Testis (tissue), 3 donors: ENCODE data around the gene ATAD2B. TPM values are rescaled to one million over a fixed set of nuclear protein-coding genes. Genes with fewer than 3 reads are reported as not detected.

Source experiments
- DNase-seq: peaks from one replicate; pipeline ENCODE4 v3.0.0-alpha.2; 2019
- H3K27ac ChIP-seq, 2 donors: fragments of 200-600 bp; sonication (generic); one replicate each; pipeline ENCODE4 v1.5.1; 2019
- H3K27me3 ChIP-seq: fragments of 200-600 bp; sonication (generic); one replicate; pipeline ENCODE4 v1.5.1; 2019
- H3K36me3 ChIP-seq: fragments of 200-600 bp; sonication (generic); one replicate; pipeline ENCODE4 v1.5.1; 2017; ENCODE audit warnings: low read depth; ENCODE audit errors: missing control alignments
- H3K4me1 ChIP-seq: fragments of 200-600 bp; sonication (generic); one replicate; pipeline ENCODE4 v1.5.1; 2019
- H3K4me3 ChIP-seq, 2 donors: fragments of 200-600 bp; sonication (generic); one replicate each; pipeline ENCODE4 v1.5.1; 2017 to 2019
- H3K9me3 ChIP-seq: fragments of 200-600 bp; sonication (generic); one replicate; pipeline ENCODE4 v1.5.1; 2017
- POLR2A ChIP-seq: fragments of 450-650 bp; IDR thresholded peaks from one replicate; pipeline ENCODE4 v1.6.1; 2017; ENCODE audit warnings: antibody characterized with exemption, mild to moderate bottlenecking, moderate library complexity
- WGBS, 2 donors: methylation state at CpG; one replicate each; pipeline ENCODE4 v1.1.5; 2018; 5-methylcytosine and 5-hydroxymethylcytosine counted together
- intact Hi-C: fragments of 100-400 bp; cut with DNase I; formaldehyde crosslinking; loops from one replicate; pipeline ENCODE4 v1.15.1; 2023; ENCODE audit warnings: low total_unique reads
- polyA plus RNA-seq: library from polyadenylated mRNA; stranded (reverse); fragments of 350-450 nt; fragmentation: Illumina TruSeq; extraction: RNeasy Lipid Tissue Mini Kit (QIAGEN cat#74804); gene quantifications from one replicate; pipeline ENCODE4 v1.2.3, GENCODE V29; 2014; ENCODE audit warnings: low read depth, low replicate concordance; ENCODE audit not compliant: insufficient read depth
- total RNA-seq, 2 donors: library from RNA; depleted of rRNA; stranded (reverse); fragments of >200 nt; gene quantifications; one replicate each; pipeline ENCODE4 v1.2.3, GENCODE V29; 2016
- TF ChIP-seq, protein P1 (sequence below), 3 experiments: fragments of 450-650 bp in 2 of 3; fragments of 200-600 bp in 1 of 3; sonication (generic) in 1 of 3; IDR thresholded peaks; one replicate each; pipeline ENCODE4 v1.5.1; 2016 to 2019; ENCODE audit warnings: antibody characterized with exemption in 3 of 3, mild to moderate bottlenecking in 2 of 3, moderate library complexity in 1 of 3

The ATAD2B gene
- total and polyA plus RNA-seq, 3 donors from 2014 or later, result 11.7 to 32.3 (median 23.2) TPM

GRCh38 chr2:23698721-23699579, 228.0 kb downstream of the ATAD2B start:
- Histone ChIP-seq H3K36me3 (no peaks in the 10 kb centered on the region), H3K9me3 (no peaks in the 10 kb centered on the region), H3K4me3 (no peak overlapping the region), H3K4me1 (no peaks in the 10 kb centered on the region), H3K27me3 (no peaks in the 10 kb centered on the region), H3K27ac (no peak overlapping the region)
- no peak for DNase-seq
- 91% methylated on average over 9 to 17 of the region's 17 CpGs for WGBS, 2 donors
- intact Hi-C loops, result no loop called here
- TF ChIP-seq, protein P1, sequence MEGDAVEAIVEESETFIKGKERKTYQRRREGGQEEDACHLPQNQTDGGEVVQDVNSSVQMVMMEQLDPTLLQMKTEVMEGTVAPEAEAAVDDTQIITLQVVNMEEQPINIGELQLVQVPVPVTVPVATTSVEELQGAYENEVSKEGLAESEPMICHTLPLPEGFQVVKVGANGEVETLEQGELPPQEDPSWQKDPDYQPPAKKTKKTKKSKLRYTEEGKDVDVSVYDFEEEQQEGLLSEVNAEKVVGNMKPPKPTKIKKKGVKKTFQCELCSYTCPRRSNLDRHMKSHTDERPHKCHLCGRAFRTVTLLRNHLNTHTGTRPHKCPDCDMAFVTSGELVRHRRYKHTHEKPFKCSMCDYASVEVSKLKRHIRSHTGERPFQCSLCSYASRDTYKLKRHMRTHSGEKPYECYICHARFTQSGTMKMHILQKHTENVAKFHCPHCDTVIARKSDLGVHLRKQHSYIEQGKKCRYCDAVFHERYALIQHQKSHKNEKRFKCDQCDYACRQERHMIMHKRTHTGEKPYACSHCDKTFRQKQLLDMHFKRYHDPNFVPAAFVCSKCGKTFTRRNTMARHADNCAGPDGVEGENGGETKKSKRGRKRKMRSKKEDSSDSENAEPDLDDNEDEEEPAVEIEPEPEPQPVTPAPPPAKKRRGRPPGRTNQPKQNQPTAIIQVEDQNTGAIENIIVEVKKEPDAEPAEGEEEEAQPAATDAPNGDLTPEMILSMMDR (IDR thresholded peaks at IDR 0.05), result no peak
- TF ChIP-seq POLR2A, result no peak

Other genes starting within 250 kb of the ATAD2B start
- gene UBXN2A, start 13.3 kb upstream of the ATAD2B start, total RNA-seq, result 10 to 100 TPM; 11.9 to 18.4 TPM
- gene UBXN2A, start 13.3 kb upstream of the ATAD2B start, polyA plus RNA-seq, result 9.4 TPM
- under 1 TPM; 0.39 to 0.50 TPM for gene MFSD2B, start 83.0 kb upstream of the ATAD2B start, total RNA-seq
- 0.94 TPM for gene MFSD2B, start 83.0 kb upstream of the ATAD2B start, polyA plus RNA-seq
- 10 to 100 TPM in 1 of 2 donors, 1 to 10 TPM in 1; 9.8 to 11.5 TPM for gene WDCP, start 120.3 kb upstream of the ATAD2B start, total RNA-seq
- 10.4 TPM for gene WDCP, start 120.3 kb upstream of the ATAD2B start, polyA plus RNA-seq
- gene FKBP1B, start 122.6 kb upstream of the ATAD2B start, total RNA-seq, result 1 to 10 TPM; 2.7 to 3.0 TPM
- gene FKBP1B, start 122.6 kb upstream of the ATAD2B start, polyA plus RNA-seq, result 3.6 TPM
- 10 to 100 TPM; 69.3 to 87.4 TPM for gene SF3B6, start 149.2 kb upstream of the ATAD2B start, total RNA-seq
- gene SF3B6, start 149.2 kb upstream of the ATAD2B start, polyA plus RNA-seq, result 142 TPM
- gene TP53I3, start 157.7 kb upstream of the ATAD2B start, total RNA-seq, result 10 to 100 TPM; 31.3 to 36.5 TPM
- gene TP53I3, start 157.7 kb upstream of the ATAD2B start, polyA plus RNA-seq, result 70.4 TPM
- 10 to 100 TPM; 39.8 to 62.8 TPM for gene PFN4, start 196.2 kb upstream of the ATAD2B start, total RNA-seq
- 248 TPM for gene PFN4, start 196.2 kb upstream of the ATAD2B start, polyA plus RNA-seq
- 10 to 100 TPM; 45.3 to 56.2 TPM for gene FAM228B, start 196.3 kb upstream of the ATAD2B start, total RNA-seq
- 47.1 TPM for gene FAM228B, start 196.3 kb upstream of the ATAD2B start, polyA plus RNA-seq
- 10 to 100 TPM; 29.7 to 33.4 TPM for gene FAM228A, start 247.9 kb upstream of the ATAD2B start, total RNA-seq
- 72.4 TPM for gene FAM228A, start 247.9 kb upstream of the ATAD2B start, polyA plus RNA-seq